DND-41 (cell line): Measurements from ENCODE around the gene FHAD1.

Experiments
- ATAC-seq: fragments of 200-7000 bp; cut with Tn5 transposase; 3 replicates; pipeline ENCODE4 v1.9.1; 2021; ENCODE audit warnings: low read depth; ENCODE audit not compliant: insufficient read depth
- DNase-seq: peaks from one replicate; pipeline ENCODE4 v3.0.0-alpha.2; 2020
- H2AFZ ChIP-seq: 2 replicates; pipeline ENCODE4 v1.6.0; 2012; ENCODE audit warnings: low read depth, low read length
- H3K27ac ChIP-seq: 2 replicates; pipeline ENCODE4 v1.5.1; 2012; ENCODE audit warnings: low read length, inconsistent platforms
- H3K27me3 ChIP-seq: fragments of 200-600 bp; sonication (generic); 2 replicates; pipeline ENCODE4 v1.6.0; 2012; ENCODE audit warnings: low read length, mild to moderate bottlenecking, inconsistent platforms; ENCODE audit not compliant: insufficient read depth, poor library complexity
- H3K36me3 ChIP-seq: 2 replicates; pipeline ENCODE4 v1.5.1; 2012; ENCODE audit warnings: low read length, inconsistent platforms; ENCODE audit not compliant: insufficient read depth
- H3K4me1 ChIP-seq: 2 replicates; pipeline ENCODE4 v1.5.1; 2012; ENCODE audit warnings: mild to moderate bottlenecking, low read length; ENCODE audit not compliant: insufficient read depth
- H3K4me2 ChIP-seq: 2 replicates; pipeline ENCODE4 v1.6.0; 2012; ENCODE audit warnings: mild to moderate bottlenecking, moderate library complexity, low read length, inconsistent platforms; ENCODE audit not compliant: insufficient read depth
- H3K4me3 ChIP-seq, 2 experiments: fragments of 200-600 bp in 1 of 2; shearing (Covaris generic) in 1 of 2; 2 replicates each; pipeline ENCODE4 v1.5.1; 2012 to 2016; ENCODE audit warnings: inconsistent platforms in 2 of 2, low read length in 2 of 2, mild to moderate bottlenecking in 2 of 2, low read depth in 1 of 2, moderate library complexity in 1 of 2
- H3K79me2 ChIP-seq: 2 replicates; pipeline ENCODE4 v1.6.0; 2012; ENCODE audit warnings: low read length, inconsistent platforms; ENCODE audit not compliant: insufficient read depth
- H3K9ac ChIP-seq: 2 replicates; pipeline ENCODE4 v1.6.0; 2012; ENCODE audit warnings: low read depth, mild to moderate bottlenecking, inconsistent platforms, low read length, moderate library complexity
- H3K9me3 ChIP-seq: 2 replicates; pipeline ENCODE4 v1.5.1; 2012; ENCODE audit warnings: low read length, moderate library complexity, mild to moderate bottlenecking, inconsistent platforms; ENCODE audit not compliant: insufficient read depth, severe bottlenecking
- H4K20me1 ChIP-seq: 2 replicates; pipeline ENCODE4 v1.6.0; 2012; ENCODE audit warnings: low read length; ENCODE audit not compliant: insufficient read depth
- CTCF ChIP-seq: IDR thresholded peaks from 2 replicates; pipeline ENCODE4 v1.5.1; 2012; ENCODE audit warnings: borderline replicate concordance, low read length, moderate library complexity, mild to moderate bottlenecking; ENCODE audit not compliant: poor library complexity, severe bottlenecking; ENCODE audit errors: extremely low read depth
- EZH2 ChIP-seq: IDR thresholded peaks from 3 replicates; pipeline ENCODE4 v1.6.1; 2012; ENCODE audit warnings: borderline replicate concordance, low read depth, mild to moderate bottlenecking, moderate library complexity, low read length, inconsistent platforms; ENCODE audit not compliant: severe bottlenecking

The FHAD1 gene

GRCh38 chr1:15332952-15333715 is 86.1 kb downstream of the FHAD1 start:
- H3K36me3 ChIP-seq: no peaks in the 10 kb centered on the region
- H3K9me3 ChIP-seq: no peaks in the 10 kb centered on the region
- ATAC-seq (no peak), DNase-seq (no peak)
- no peaks in the 10 kb centered on the region for H3K4me1 ChIP-seq
- peaks cover 3% of the 10 kb centered on the region for H3K27me3 ChIP-seq
- no peak for TF ChIP-seq EZH2
- no peak for TF ChIP-seq CTCF
- no peak overlapping the region for H3K27ac ChIP-seq
- no peak overlapping the region for H3K4me3 ChIP-seq
- no peak overlapping the region for H2AFZ ChIP-seq
- no peak overlapping the region for H3K4me2 ChIP-seq
- no peak overlapping the region for H3K9ac ChIP-seq
- no peaks in the 10 kb centered on the region for H4K20me1 ChIP-seq
- no peaks in the 10 kb centered on the region for H3K79me2 ChIP-seq

- H3K4me2 ChIP-seq: no peak overlapping the region
- peaks cover 3% of the 10 kb centered on the region for H3K27me3 ChIP-seq
- H3K4me3 ChIP-seq: no peak overlapping the region
- H3K4me1 ChIP-seq: no peaks in the 10 kb centered on the region
- no peak overlapping the region for H3K9ac ChIP-seq
- ATAC-seq (no peak), DNase-seq (no peak)
- H3K79me2 ChIP-seq: no peaks in the 10 kb centered on the region
- no peaks in the 10 kb centered on the region for H3K9me3 ChIP-seq
- H3K36me3 ChIP-seq: no peaks in the 10 kb centered on the region
- no peak overlapping the region for H2AFZ ChIP-seq
- no peaks in the 10 kb centered on the region for H4K20me1 ChIP-seq
- TF ChIP-seq CTCF: no peak
- TF ChIP-seq EZH2: no peak
- no peak overlapping the region for H3K27ac ChIP-seq
These were observed 88.0 kb downstream of the FHAD1 start for GRCh38 chr1:15334995-15335394.

GRCh38 chr1:15336866-15337265 is 89.8 kb downstream of the FHAD1 start:
- H3K4me2 ChIP-seq: no peak overlapping the region

More at GRCh38 chr1:15336866-15337265, 89.8 kb downstream of the FHAD1 start:
- Histone ChIP-seq H3K4me3 (no peak overlapping the region), H3K79me2 (no peaks in the 10 kb centered on the region), H3K9ac (no peak overlapping the region), H3K27ac (no peak overlapping the region), H2AFZ (no peak overlapping the region), H4K20me1 (no peaks in the 10 kb centered on the region), H3K27me3 (peaks cover 3% of the 10 kb centered on the region), H3K36me3 (no peaks in the 10 kb centered on the region), H3K4me1 (no peaks in the 10 kb centered on the region), H3K9me3 (no peaks in the 10 kb centered on the region)
- ATAC-seq (no peak), DNase-seq (no peak)
- TF ChIP-seq CTCF (no peak), EZH2 (no peak)
